ENCODE results near the gene ANKS1A. TPM values are rescaled to one million over a fixed set of nuclear protein-coding genes. Genes with fewer than 3 reads are reported as not detected.

The ANKS1A gene
- total RNA-seq, 1 experiment from 2014 or later: 26.5 TPM

DNA sequence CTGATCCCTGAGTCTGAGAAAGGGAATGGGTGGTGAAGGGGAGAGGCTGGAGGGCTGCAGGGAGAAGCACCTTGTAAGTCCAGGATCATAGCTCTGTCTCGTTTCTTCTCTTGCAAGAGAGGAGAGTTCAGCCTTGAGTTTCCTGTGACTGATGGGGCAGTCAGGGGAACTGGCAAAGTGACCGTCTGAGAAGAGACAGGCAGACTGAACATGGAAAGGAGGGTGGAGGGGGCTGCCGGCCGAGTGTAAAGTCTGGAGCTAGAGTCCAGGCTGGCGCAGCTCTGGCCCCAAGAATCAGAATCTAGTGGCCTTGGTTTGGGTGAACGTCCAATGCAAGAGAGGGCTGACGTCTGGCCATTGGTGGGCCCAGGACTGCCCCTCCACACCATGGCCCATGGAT lies 179.6 kb downstream of the ANKS1A start:
- no peak overlapping the region for H2AK5ac ChIP-seq (ENCODE audit: insufficient read length, low read length)
- TF ChIP-seq CTCF (conservative IDR thresholded peaks at IDR 0.05): no peak
- no peak overlapping the region for H3K9ac ChIP-seq (ENCODE audit: extremely low read depth, insufficient read length, low read length)
- H3K9me3 ChIP-seq (ENCODE audit: control insufficient read depth, low read depth, low read length): no peaks in the 10 kb centered on the region
- no peaks in the 10 kb centered on the region; the same call in 1 of the 2 replicates for H3K4me1 ChIP-seq (ENCODE audit: insufficient read depth, low read length)
- no peak overlapping the region for H3K4me2 ChIP-seq (ENCODE audit: insufficient read depth, insufficient read length, low read length)
- H3K27me3 ChIP-seq (ENCODE audit: insufficient read depth, low read length): no peaks in the 10 kb centered on the region
- H3T11ph ChIP-seq (ENCODE audit: low read length): no peak overlapping the region
- Mint-ChIP-seq H3K9me3 (no peaks in the 10 kb centered on the region; a peak in 1 of 5 replicates), H3K27ac (peak overlapping the region; percentile 15 to 96 (median 93); a peak in 6 of 7 replicates), H3K27me3 (ENCODE audit: low read depth) (no peaks in the 10 kb centered on the region), H3K4me3 (no peak overlapping the region), H3K36me3 (ENCODE audit: insufficient read depth in 1 of 3, low read depth in 3 of 3) (peaks cover 0 to 6% (median 3%) of the 10 kb centered on the region in 3 experiments; a peak in 3 of 7 replicates), H3K4me1 (peaks cover 32 to 62% of the 10 kb centered on the region in 2 experiments)
- no peaks in the 10 kb centered on the region for H4K20me1 ChIP-seq (ENCODE audit: control insufficient read depth, insufficient read depth, insufficient read length)
- no peak overlapping the region for H2BK5ac ChIP-seq (ENCODE audit: insufficient read length, low read length)
- no peak overlapping the region for H3K56ac ChIP-seq (ENCODE audit: insufficient read length, low read depth, low read length)
- DNase-seq: no peak
- no peak overlapping the region for H3K4ac ChIP-seq (ENCODE audit: low read depth, low read length)
- H3K14ac ChIP-seq (ENCODE audit: insufficient read depth, low read length): no peak overlapping the region; the same call in 1 of the 2 replicates
- no peak overlapping the region for H3K23ac ChIP-seq (ENCODE audit: insufficient read length, low read depth, low read length)
- no peaks in the 10 kb centered on the region for H3K79me1 ChIP-seq (ENCODE audit: insufficient read depth, low read depth, low read length, poor library complexity, severe bottlenecking)
- H2BK120ac ChIP-seq (ENCODE audit: low read depth, low read length, poor library complexity, severe bottlenecking): no peak overlapping the region
- H2BK12ac ChIP-seq (ENCODE audit: insufficient read length, low read depth, low read length): no peak overlapping the region
- H3K27ac ChIP-seq (ENCODE audit: insufficient read length, low read depth, low read length): no peak overlapping the region
- no peak overlapping the region for H4K5ac ChIP-seq (ENCODE audit: insufficient read length, low read depth, low read length)
- WGBS (ENCODE audit: extremely low coverage, insufficient read length, low lambda C conversion rate): no CpG with 5 or more reads among the region's 7 CpGs
- H4K8ac ChIP-seq (replicated peaks; ENCODE audit: insufficient read length, low read depth, low read length): no peak overlapping the region
- H3K23me2 ChIP-seq (ENCODE audit: insufficient read length, low read depth, low read length, poor library complexity, severe bottlenecking): no peaks in the 10 kb centered on the region
- H2BK15ac ChIP-seq (ENCODE audit: low read depth, low read length): no peak overlapping the region
- H4K91ac ChIP-seq (ENCODE audit: insufficient read length, low read depth, low read length): no peak overlapping the region
- H2BK20ac ChIP-seq (ENCODE audit: low read depth, low read length, poor library complexity, severe bottlenecking): no peak overlapping the region
- H3K79me2 ChIP-seq (ENCODE audit: insufficient read depth, low read length): no peaks in the 10 kb centered on the region
- H3K18ac ChIP-seq (ENCODE audit: insufficient read length, low read depth, low read length): no peak overlapping the region
- no peak overlapping the region for H2AFZ ChIP-seq (ENCODE audit: low read length)

Measured in H9 (cell line).